Stimulated activated CD4-positive, alpha-beta T cell treated with anti-CD3 and anti-CD28 coated beads, Interleukin-4, amount 100 ng/mL, for 24 hours (primary cell): Measurements from ENCODE around the gene CCDC136.

Source experiments
- DNase-seq: peaks from one replicate; pipeline ENCODE4 v3.0.0-alpha.2; 2020

CCDC136 gene

GRCh38 chr7:128833148-128833945 lies 41.6 kb downstream of the CCDC136 start:
- DNase-seq: no peak

GRCh38 chr7:128833946-128834325 lies 42.2 kb downstream of the CCDC136 start:
- DNase-seq: no peak

DNA sequence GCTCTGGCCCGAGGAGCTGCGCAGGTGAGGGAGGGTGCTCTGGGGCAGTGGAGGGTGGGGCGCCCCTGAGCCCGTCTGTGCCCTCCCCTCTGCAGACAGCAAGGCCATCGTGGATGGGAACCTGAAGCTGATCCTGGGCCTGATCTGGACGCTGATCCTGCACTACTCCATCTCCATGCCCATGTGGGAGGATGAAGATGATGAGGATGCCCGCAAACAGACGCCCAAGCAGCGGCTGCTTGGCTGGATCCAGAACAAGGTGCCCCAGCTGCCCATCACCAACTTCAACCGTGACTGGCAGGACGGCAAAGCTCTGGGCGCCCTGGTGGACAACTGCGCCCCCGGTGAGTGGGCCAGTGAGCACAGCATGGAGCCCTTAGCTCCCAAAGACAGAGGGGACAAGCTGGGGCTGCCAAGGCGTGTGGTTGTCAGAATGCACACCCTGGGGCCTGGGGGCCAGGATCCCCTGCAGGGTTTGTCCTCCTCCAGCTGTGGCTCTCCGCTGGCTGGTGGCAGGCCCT lies 43.5 kb downstream of the CCDC136 start:
- no peak for DNase-seq

DNA sequence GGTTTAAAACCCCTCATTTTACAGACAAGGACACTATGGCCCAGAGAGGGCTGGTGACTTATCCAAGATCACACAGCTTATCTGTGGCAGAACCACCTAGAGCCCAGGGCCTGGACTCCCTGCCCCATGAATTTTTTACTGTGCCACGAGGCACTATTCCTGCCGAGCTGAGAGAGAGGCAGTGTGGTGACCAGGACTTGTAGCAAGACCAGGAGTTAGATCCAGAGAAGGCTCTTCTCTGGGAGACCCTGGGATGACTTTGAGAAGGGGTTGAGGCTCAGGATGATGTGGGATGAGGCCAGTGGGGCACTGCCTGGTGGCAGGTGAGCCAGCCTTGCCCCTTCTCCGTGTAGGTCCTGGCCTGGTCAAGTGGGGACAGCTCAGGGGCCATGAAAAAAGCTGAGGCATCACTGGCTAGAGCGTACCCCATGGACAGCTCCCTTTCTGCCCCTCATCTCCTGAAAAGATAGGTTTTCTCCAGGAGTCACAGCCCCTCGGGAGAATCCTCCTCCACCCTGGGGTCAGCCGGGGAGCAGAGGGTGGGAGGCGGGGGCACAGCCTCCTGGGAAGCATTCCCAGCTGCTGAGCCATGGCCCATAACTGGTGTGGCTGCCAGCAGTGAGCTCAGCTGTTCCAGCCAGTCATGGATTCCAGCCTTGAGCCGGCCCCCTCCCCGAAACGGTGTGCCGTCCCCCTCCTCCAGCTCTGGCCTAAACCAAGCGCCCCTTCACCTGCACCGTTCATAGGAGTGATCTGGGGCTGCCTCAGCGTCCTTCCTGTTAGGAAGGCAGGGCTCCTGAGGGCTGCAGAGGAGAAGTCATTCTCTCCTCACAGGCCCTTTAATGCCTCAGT lies 44.2 kb downstream of the CCDC136 start:
- no peak for DNase-seq

GRCh38 chr7:128836729-128837348 lies 45.1 kb downstream of the CCDC136 start:
- no peak for DNase-seq

DNA sequence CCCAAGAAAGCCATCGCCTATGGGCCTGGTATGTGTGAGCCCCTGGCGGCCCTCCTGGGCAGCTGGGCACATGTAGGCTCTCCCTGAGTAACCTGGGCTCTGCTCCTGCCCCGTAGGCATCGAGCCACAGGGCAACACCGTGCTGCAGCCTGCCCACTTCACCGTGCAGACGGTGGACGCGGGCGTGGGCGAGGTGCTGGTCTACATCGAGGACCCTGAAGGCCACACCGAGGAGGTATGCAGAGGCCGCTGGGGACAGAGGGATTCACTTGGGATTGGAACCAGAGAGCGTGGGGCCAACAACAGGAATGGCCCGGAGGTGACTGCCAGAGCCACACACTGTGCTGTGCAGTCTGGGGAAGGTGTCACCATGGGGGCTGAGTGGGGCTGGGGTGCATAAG lies 45.8 kb downstream of the CCDC136 start:
- DNase-seq: no peak

DNA sequence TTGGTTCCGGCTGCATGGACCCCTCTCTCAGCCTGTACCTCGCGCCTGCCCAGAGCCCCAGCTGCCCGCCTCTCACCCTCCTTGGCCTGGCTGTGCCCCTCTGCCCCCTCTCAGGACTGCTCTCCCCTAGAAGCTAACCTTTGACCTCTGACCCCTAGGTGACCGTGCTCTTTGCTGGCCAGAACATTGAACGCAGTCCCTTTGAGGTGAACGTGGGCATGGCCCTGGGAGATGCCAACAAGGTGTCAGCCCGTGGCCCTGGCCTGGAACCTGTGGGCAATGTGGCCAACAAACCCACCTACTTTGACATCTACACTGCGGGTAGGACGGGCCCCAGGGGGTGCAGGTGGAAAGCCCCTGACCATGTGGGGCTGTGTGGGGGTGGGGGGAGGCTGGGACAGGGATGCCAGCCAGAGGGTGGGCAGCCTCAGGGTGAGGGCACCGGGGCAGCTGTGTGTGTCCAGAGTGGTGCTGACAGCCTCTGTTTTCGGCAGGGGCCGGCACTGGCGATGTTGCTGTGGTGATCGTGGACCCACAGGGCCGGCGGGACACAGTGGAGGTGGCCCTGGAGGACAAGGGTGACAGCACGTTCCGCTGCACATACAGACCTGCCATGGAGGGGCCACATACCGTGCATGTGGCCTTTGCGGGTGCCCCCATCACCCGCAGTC lies 46.5 kb downstream of the CCDC136 start:
- no peak for DNase-seq

DNA sequence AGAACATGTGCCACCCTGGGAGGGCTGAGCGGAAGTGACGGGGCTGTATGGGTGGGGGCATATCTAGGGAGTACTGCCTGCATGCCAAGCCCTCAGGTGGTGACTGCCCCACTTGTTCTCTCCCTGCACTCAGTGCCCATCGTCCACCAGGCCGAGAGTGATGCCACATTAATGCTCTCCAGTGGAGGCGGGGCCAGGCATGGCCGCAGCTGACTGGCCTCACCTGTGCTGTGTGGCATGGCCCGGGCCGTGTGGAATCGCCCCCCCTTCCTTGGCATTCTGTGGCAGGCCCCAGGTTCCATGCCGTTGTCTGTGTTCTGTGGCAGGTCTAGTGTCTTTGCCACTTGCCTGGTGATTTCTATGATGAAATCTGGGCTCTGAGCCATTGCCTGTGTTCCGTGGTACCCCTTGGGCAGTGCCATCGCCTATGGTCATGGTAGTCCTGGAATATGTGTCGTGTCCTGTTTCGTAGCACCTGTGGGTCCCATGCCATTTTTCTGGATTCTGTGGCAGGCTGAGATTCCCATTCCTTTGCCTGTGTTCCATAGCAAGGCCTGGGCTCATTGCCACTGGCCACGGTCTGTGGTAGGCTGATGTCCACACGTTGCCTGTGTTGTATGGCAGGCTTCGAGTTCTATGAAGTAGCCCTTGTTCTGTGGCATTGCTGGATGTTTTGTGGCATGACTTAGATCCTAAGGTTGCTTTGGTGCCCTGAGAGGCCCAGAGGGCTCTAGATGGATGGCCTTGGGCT lies 47.4 kb downstream of the CCDC136 start:
- no peak for DNase-seq

- DNase-seq: no peak
These were observed 48.0 kb downstream of the CCDC136 start for GRCh38 chr7:128839751-128840177.

GRCh38 chr7:128840326-128841170 lies 48.8 kb downstream of the CCDC136 start:
- DNase-seq: no peak

GRCh38 chr7:128841171-128841690 lies 49.5 kb downstream of the CCDC136 start:
- DNase-seq: no peak

DNA sequence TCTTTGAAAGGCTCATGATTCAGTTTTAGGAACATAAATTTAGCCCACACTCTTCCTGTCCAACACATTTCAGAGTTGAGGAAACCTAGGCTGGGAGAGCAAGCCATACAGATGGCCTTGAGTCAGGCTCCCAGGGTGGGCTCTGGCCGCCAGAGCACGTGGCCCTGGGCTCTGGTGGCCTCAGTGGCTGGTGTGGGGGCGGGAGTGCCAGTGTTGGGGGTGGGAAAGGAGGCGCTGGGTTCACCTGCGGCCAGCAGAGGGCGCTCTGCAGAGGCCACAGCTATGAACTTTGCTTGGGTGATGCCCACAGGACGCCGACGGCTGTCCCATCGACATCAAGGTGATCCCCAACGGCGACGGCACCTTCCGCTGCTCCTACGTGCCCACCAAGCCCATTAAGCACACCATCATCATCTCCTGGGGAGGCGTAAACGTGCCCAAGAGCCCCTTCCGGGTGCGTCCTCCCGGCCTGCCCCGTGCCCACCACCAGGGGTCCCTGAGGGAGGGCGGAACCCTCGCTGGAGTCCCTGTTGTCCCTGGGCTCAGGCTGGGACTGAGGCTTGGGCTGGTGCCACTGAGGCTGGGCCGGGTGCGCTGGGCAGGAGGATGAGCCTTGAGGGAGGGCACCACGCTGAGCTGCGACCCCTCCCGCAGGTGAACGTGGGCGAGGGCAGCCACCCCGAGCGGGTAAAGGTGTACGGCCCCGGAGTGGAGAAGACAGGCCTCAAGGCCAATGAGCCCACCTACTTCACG lies 50.3 kb downstream of the CCDC136 start:
- peak; percentile 61 for DNase-seq

DNA sequence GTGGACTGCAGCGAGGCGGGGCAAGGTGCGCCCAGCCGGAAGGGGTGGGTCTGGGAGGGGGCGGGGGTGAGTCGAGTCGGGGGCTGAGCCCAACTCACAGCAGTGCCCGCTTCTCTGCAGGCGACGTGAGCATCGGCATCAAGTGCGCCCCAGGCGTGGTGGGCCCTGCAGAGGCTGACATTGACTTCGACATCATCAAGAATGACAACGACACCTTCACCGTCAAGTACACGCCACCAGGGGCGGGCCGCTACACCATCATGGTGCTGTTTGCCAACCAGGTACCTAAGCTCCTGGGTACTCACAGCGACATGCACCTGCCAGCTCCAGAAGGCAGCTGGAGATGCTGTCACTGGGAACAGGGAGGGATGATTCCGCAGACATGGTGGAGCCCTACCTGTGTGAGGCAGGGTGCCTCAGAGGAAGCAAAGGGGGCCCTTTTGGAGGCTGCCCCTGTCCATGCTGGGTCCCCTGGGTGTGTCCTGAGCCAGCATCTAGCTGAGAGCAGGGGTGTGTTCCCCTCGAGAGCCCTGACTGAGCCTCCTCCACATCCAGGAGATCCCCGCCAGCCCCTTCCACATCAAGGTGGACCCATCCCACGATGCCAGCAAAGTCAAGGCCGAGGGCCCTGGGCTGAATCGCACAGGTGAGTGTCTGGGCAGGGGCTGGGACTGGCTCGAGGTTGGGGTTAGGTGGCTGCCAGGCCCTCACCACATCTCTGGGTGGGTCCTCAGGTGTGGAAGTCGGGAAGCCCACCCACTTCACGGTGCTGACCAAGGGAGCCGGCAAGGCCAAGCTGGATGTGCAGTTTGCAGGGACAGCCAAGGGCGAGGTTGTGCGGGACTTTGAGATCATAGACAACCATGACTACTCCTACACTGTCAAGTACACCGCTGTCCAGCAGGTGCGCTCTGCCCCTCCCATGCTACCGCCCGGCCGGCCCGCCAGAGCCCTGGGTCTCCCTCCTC lies 51.2 kb downstream of the CCDC136 start:
- DNase-seq: no peak

DNA sequence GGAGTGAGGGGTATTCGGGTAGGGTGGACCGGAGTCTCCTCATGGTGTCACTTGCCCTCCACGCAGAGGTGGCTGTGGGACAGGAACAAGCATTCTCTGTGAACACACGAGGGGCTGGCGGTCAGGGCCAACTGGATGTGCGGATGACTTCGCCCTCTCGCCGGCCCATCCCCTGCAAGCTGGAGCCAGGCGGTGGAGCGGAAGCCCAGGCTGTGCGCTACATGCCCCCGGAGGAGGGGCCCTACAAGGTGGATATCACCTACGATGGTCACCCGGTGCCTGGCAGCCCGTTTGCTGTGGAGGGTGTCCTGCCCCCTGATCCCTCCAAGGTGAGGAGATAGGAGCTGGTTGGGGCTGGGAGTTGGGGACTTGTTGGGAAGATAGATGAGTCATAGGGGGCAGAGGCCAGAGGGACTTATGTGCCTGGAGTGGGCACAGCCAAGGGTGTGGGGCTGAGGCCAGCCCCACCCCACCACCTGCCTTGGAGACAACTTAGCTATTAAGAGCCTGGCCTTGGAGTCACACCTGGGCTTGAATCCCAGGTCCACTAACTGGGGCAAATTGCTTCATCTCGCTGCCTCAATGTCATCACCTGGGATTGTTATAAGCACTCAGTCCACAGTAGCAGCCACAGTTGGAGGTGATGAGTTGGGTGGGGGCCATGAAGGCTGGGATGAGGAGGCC lies 52.3 kb downstream of the CCDC136 start:
- no peak for DNase-seq

- no peak for DNase-seq
These were observed 53.1 kb downstream of the CCDC136 start for GRCh38 chr7:128844777-128845311.

- no peak for DNase-seq
These were observed 53.7 kb downstream of the CCDC136 start for GRCh38 chr7:128845475-128845874.

GRCh38 chr7:128845987-128846386 lies 54.2 kb downstream of the CCDC136 start:
- DNase-seq: no peak
